HG02798 (cell line): ENCODE measurements around the gene VWA8.
"Not testable (repeated sequence)": the region's sequence is repeated elsewhere in the genome, so short reads cannot be mapped to it uniquely, and the experiment has no call there.

ENCODE experiments used
- ATAC-seq: cut with Tn5 transposase; IDR thresholded peaks from one replicate; pipeline ENCODE4 v1.9.1; 2021; ENCODE audit warnings: mild to moderate bottlenecking; ENCODE audit not compliant: unreplicated experiment, poor library complexity

The VWA8 gene

DNA sequence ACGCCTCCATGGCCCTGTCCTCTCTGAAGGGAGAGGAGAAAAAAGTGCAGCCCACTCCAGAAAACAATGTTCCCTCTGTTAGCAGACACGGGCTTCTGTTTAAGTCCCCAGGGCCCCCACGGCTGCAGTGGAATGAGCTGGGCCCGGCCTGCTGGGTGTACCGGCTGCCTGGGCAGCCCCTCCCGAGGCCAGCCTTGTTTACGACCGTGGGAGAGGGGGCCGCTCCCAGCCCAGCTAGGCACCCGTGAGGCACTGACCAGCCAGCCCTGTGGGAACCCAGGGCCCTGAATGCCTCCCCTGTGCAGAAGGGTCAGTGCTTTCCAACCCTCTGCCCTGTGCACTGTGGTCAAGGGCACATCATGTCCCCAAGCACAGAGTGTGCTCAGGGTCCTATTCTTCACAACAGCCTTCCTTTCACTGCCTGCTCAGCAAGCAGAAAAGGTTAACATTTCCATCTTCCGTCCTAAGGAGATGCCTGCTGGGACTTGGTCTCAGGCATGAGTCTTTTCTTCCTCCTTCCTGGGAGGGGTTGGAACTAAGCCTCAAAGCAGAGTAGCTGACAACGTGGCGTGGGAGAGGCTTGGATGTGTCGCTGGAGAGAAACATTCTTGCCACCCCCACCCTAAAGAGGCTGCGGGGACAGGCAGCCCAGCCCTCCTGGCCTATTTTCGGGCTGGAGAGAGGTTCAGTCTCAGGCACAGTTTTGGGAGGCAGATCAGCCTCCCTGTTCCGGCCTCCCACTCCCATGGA, 413.5 kb downstream of the VWA8 start:
- ATAC-seq, result no peak

DNA sequence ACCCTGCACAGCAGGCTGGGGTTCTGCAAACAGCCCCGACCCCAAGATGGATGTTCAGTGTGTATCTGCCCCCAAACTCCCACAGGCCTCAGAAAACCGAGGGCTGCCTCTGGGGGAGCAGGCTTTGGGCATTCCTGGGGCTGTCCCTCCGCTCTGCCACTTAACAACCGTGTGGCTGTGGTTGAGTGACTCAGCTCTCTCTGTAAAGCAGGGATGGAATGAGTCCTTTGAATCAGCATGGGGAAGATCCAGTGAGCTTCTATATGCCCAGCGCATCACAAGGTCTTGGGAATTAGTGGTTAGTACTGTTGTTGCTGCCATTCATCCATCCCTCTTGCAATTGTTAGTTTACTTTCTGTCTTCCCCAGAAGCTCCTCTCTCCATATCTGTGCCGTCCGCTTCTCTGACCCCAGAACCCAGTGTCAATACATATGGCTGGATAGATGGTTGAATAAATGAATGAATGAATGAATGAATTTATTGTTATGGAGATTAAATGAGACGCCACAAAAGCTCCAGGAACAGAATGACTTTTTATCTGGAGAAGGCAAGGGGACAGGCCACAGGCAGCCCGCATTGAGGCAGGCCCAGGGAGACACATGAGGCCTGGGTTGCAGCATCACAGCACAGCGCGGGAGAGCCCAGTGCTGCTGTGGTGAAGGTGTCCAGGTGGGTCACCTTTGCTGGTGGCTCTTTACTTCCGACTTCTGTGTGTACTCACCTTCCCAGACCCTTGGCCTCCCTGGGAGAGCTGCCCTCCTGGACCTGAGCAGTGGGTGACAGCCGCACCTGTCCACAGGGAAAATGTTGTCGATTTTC, 414.3 kb downstream of the VWA8 start:
- no peak for ATAC-seq

DNA sequence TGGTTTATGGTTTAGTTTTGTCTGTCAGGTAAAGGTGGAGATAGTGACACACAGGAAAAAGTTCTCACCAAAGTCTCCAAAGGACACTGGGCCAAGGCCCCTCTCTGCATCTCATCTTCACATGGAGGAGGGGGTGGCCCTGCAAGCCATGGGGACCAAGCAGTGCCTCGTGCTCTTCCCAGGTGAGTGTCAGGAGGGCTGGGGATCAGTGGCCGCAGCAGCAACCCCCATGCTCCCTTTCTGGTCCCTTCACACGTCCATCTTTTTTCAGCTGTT, 415.5 kb downstream of the VWA8 start:
- no peak for ATAC-seq

DNA sequence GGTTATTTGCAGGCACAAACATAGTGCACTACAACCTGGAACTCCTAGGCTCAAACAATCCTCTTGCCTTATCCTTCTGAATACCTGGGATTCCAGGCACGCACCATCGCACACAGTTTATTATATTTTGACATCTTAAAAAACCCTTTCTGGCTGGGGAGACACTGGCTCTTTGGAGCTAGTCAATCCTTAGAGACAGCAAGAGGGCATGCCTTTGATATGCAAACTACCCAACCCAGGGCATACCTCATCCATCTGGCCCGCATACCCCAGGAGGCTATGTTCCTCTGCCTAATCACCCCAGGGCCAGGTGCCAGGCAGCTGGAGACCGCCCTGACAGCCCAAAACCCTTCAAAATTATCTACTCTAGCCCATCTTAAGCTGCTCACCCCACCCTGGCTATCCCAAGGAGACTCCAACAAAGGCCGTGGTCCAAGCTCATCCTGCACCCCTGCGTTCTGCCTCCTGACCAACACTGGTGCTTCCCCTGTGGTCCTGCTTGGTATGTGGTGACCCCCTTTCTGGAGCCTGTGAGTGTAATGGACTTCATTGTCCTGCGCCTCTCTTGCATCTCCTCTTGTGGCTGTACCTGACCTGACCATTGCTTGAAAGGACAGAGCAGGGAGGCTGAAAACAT, 417.1 kb downstream of the VWA8 start:
- ATAC-seq, result no peak

DNA sequence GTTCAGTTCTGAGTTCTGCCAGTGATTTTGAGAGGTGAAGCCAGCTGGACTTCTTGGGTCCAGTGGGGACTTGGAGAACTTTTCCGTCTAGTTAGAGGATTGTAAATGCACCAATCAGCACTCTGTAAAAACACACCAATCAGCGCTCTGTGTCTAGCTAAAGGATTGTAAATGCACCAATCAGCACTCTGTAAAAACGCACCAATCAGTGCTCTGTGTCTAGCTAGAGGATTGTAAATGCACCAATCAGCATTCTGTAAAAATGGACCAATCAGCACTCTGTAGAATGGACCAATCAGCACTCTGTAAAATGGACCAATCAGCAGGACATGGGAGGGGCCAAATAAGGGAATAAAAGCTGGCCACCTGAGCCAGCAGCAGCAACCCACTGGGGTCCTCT, 418.1 kb downstream of the VWA8 start:
- not testable (repeated sequence) for ATAC-seq

DNA sequence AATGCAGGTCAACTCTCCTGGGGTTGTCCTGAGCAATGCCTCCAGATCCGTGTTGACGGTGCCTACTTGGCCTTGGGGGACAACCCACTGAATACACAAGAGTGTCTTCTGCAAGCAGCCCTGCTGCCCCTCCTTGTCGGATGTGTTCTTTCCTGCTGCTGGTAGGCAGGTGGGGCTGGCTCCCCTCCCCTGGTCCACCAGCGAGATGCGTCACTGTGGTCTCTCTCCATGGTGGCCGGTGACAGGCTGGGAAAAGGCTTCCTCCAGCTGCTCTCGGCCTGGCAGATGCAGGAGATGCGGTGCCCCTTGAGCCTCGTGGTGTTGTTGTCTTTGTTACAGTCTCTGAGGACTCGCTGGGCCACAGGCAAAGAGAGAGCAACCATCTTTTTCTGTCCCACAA, 418.6 kb downstream of the VWA8 start:
- no peak for ATAC-seq

DNA sequence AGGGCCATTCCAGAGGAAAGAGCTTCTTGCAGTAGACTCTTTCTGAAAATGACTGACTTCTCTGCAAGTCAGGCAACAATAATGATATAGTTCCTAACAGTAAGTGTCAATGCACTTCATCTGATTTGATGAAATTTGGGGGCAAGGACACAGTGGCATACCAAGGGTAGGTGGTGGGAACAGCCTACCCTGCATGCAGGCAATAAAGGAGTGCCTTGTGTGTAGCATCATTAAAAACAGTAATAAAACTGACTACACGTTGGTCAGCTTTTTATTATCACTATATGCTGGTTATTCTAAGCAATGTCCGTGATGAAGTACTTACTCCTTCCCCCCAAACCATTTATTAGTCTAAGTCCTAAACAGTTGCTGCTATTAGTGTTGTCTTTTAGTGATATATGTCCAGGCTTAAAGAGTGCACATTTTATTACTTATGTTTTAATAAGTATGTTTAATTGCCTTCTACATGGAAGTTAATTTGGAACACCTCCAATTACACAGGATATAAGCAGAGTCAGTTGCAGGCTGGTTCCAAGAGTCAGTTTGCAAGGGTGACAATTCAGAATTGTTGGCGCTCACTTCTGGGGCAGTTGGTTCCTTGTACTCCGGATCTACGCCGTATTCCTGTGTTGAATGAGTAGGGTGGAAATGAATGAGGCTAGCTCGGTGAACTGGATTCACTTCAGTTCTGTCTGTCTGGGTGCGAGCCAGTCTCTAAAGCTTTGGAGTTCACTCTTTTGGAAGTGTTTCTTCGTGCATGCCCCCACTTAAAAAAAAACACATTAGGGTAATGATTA, 419.6 kb downstream of the VWA8 start:
- ATAC-seq, result no peak

DNA sequence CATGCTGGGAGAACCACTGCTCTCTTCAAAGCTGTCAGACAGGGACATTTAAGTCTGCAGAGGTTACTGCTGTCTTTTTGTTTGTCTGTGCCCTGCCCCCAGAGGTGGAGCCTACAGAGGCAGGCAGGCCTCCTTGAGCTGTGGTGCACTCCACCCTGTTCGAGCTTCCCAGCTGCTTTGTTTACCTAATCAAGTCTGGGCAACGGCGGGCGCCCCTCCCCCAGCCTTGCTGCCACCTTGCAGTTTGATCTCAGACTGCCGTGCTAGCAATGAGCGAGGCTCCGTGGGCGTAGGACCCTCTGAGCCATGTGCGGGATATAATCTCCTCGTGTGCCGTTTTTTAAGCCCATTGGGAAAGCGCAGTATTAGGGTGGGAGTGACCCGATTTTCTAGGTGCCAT, 420.7 kb downstream of the VWA8 start:
- ATAC-seq, result not testable (repeated sequence)

DNA sequence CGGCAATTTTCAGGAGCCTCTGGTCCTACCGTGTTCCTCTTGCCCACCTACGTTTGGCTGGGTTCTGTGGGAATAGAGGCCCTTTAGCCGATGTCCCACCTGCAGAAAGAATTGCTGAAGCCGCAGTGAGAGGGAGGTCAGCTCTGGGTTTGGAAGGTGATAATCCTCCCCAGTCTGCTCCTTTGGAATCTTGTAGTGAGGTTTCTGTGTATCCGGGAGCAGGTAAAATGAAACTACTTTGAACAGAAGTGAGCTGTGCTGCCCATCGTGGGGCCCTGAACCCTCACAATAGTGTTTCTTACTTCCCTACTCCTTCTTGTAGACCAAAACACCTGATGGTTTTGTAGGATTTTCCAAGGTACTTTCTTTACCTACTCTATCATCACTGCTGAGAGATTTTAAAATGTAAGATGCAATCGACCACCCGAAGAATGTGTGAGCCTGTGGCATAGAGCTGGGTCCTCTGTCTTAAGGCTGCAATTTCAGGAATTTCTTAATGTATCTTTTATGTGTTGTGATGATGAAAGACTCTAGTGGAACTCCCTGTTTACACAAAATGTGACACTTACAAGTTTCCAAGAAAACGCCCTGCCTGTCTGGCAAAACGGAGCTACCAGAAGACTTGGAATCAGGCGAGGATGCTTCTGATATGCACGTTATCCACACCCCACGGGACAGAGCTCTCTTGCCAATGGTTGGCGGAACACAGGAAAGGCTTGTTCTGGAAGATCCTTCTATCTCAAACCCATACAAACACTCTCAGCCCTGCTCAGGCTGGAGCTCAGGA, 427.4 kb downstream of the VWA8 start:
- no peak for ATAC-seq

DNA sequence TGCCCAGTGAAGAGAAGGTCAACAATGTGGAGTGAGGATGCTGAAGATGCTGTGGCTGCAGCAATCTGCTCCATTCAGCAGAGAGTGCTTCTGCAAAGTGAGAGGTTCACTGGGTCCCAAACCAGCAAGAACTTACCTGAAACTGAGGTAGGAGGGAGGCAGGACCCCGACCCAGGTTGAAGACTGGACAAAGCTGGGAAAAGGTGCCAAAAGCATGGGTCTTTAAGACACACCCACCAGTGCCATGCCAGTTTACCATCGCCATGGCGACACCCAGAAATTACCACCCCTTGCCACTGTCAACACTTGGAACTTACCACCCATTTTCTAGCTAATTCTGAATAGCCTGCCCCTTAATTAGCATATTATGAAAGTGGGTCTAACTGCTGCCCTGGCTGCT, 432.9 kb downstream of the VWA8 start:
- no peak for ATAC-seq

DNA sequence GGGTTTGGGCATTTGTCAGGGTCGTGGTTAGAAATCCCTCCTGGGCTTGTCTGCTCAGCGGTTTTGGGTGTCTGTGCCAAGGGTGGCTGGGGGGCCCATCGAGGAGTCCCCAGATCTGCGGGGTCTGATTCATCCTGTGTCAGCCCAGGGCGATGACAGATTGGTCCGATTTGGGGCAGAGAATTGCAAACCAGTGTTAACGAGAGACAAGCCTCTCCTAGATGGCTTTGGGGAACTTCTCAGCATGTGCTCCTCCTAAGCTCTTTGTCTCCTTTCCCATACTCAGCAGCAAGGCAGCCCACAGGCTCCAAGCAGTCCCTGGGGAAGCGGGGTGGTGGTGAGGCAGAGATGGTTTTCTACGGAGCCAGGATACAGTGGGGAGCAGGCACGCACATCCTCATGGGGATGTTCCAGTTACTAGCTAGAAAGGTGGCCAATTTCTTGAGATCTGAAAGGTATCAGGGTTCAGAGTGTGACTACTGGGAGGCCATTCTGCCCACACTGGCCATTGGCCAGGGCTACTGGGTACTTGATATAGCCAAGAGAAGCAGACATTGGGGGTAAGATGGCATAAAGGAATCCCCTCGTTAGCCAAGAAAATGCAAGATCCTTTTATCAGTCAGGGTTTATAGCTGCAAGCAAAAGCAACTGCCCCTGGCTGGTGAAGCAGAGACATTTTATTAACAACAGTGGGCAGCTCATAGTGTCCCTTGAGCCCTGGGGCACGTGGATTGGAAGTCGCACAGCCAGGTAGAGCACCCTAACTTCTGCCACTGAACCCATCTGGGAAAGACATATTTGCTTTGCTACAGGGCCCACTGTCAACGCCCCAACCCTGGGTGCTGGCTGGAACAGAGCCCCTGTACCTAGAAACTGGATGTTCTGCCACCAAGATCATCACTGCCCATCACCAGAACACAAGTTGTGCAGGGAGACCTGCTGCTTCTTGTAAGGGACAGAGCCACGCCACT, 440.0 kb downstream of the VWA8 start:
- no peak for ATAC-seq

DNA sequence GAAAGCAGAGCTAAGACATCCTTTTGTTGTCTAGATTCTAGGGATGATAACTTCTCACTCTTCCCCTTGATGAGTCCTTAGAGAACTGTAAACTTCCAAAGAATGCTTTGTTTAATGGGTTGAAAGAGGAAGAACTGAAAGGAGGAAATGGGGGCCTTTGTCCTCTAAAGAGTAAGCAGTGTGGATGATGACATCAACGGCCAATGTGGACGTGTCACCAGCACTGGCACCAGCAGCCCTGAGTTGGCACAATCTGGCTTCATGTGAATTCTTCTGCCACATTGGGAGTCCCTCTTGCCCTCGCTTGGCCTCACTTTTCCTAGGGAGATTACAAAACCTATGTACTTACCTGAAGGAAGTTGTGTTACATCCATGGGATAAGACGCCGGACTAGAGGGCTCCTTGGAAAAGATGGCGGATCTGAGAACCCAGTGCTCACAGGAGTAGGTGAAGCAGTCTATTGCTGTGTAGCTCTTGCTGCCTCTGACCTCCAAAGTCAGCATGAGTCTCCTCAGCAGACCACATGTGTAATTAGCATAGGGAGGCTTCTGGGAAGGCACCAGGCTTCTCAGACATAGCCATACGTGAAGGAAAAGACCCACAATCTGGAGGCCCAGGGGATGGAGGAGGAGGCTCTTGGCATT, 440.8 kb downstream of the VWA8 start:
- no peak for ATAC-seq
